Gastrocnemius medialis (tissue), 4 donors: ENCODE results near the gene SUN1.

Experiments used
- POLR2A ChIP-seq, 2 donors: fragments of 450-650 bp; IDR thresholded peaks; one replicate each; pipeline ENCODE4 v1.6.1; 2017; ENCODE audit warnings: antibody characterized with exemption in 2 of 2, mild to moderate bottlenecking in 2 of 2, moderate library complexity in 2 of 2
- TF ChIP-seq, protein P1 (sequence below), 5 experiments: fragments of 450-650 bp in 3 of 5; fragments of 200-600 bp in 2 of 5; sonication (generic) in 2 of 5; IDR thresholded peaks in 4 of 5; conservative IDR thresholded peaks in 1 of 5; 1 replicate in 4 of 5; 2 replicates in 1 of 5; pipeline ENCODE4 v1.5.1; 2016 to 2019; ENCODE audit warnings: antibody characterized with exemption in 5 of 5, mild to moderate bottlenecking in 3 of 5, moderate library complexity in 3 of 5

DNA sequence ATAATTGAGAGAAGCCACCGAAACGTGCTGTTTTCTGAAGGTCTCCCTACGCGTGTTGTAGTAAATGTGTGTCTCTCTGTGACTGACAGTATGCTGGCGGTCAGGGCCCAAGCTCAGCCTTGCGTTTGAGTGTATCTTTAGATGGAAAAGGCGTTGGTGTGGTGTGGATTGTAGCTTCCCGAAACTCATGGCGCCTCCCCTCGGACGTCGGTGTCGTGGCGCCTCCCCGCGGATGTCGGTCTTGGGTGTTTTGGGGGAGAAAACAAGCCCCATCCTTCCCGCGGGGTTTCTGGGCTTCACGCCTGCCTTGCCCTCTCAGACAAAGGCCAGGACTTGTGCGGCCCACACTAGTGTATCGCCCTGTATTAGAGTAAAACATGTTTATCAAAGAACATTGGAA is 12.8 kb downstream of the SUN1 start:
- TF ChIP-seq, protein P1, sequence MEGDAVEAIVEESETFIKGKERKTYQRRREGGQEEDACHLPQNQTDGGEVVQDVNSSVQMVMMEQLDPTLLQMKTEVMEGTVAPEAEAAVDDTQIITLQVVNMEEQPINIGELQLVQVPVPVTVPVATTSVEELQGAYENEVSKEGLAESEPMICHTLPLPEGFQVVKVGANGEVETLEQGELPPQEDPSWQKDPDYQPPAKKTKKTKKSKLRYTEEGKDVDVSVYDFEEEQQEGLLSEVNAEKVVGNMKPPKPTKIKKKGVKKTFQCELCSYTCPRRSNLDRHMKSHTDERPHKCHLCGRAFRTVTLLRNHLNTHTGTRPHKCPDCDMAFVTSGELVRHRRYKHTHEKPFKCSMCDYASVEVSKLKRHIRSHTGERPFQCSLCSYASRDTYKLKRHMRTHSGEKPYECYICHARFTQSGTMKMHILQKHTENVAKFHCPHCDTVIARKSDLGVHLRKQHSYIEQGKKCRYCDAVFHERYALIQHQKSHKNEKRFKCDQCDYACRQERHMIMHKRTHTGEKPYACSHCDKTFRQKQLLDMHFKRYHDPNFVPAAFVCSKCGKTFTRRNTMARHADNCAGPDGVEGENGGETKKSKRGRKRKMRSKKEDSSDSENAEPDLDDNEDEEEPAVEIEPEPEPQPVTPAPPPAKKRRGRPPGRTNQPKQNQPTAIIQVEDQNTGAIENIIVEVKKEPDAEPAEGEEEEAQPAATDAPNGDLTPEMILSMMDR (IDR thresholded peaks at IDR 0.05 in 4 of 5, conservative IDR thresholded peaks at IDR 0.05 in 1 of 5) = no peak
- no peak for TF ChIP-seq POLR2A (IDR thresholded peaks at IDR 0.05)
